Sigmoid colon (tissue), 3 donors: ENCODE measurements around the gene ACTL8.

Experiments
- POLR2A ChIP-seq, 2 donors: fragments of 450-650 bp; IDR thresholded peaks; one replicate each; pipeline ENCODE4 v1.6.1; 2016; ENCODE audit warnings: antibody characterized with exemption in 2 of 2, mild to moderate bottlenecking in 2 of 2, moderate library complexity in 2 of 2
- TF ChIP-seq, protein P1 (sequence below), 4 experiments: fragments of 450-650 bp in 3 of 4; fragments of 200-600 bp in 1 of 4; IDR thresholded peaks; one replicate each; pipeline ENCODE4 v1.5.1; 2016 to 2019; ENCODE audit warnings: antibody characterized with exemption in 4 of 4, mild to moderate bottlenecking in 3 of 4, moderate library complexity in 2 of 4

DNA sequence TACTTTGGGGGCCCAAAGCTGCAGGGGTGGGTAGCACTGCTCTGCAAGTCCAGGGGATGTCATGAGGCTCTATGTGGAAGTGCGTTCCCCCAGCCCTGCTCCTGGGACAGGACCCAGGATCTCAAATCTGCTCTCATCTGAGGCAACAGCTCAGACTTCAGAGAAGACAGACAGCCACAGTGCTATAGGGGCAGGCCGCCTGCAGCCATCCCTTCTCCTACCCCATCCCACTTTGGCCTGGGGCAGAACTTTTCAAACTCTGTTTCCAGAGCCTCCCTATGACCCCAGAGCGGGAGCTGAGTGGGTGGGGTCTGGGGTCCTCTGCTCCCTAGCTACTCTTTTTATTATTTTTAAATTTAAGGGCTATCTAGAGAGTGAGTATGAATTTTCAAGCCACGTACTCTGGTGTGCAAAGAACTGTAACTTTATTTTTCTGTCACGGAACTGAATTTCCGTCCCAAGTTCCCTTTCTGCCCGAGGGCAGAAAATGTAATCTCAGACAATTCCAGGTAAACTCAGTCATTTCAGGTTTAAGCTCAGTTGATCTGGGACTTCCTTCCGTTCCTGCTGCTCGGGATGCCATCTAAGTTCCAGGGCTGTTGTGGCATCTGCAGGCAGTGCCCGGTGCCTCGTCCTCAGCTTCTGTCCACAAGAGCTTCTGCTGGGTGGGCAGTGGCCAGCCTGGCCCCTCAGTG, 98.3 kb downstream of the ACTL8 start:
- TF ChIP-seq, protein P1, sequence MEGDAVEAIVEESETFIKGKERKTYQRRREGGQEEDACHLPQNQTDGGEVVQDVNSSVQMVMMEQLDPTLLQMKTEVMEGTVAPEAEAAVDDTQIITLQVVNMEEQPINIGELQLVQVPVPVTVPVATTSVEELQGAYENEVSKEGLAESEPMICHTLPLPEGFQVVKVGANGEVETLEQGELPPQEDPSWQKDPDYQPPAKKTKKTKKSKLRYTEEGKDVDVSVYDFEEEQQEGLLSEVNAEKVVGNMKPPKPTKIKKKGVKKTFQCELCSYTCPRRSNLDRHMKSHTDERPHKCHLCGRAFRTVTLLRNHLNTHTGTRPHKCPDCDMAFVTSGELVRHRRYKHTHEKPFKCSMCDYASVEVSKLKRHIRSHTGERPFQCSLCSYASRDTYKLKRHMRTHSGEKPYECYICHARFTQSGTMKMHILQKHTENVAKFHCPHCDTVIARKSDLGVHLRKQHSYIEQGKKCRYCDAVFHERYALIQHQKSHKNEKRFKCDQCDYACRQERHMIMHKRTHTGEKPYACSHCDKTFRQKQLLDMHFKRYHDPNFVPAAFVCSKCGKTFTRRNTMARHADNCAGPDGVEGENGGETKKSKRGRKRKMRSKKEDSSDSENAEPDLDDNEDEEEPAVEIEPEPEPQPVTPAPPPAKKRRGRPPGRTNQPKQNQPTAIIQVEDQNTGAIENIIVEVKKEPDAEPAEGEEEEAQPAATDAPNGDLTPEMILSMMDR (IDR thresholded peaks at IDR 0.05): no peak
- TF ChIP-seq POLR2A (IDR thresholded peaks at IDR 0.05): no peak
